Peyer's patch (tissue), 4 donors: ENCODE measurements around the gene MIA. TPM values are rescaled to one million over a fixed set of nuclear protein-coding genes. Genes with fewer than 3 reads are reported as not detected.
"Not testable (repeated sequence)": the region's sequence is repeated elsewhere in the genome, so short reads cannot be mapped to it uniquely, and the experiment has no call there.

Source experiments
- DNase-seq, 3 donors: peaks; one replicate each; pipeline ENCODE4 v3.0.0-alpha.2; 2017 to 2019
- H3K27ac ChIP-seq, 4 donors: fragments of 200-600 bp; sonication (generic); one replicate each; pipeline ENCODE4 v1.5.1; 2016 to 2019
- H3K27me3 ChIP-seq, 2 donors: fragments of 200-600 bp; sonication (generic); one replicate each; pipeline ENCODE4 v1.5.1; 2019
- H3K36me3 ChIP-seq, 3 donors: fragments of 200-600 bp; sonication (generic); one replicate each; pipeline ENCODE4 v1.5.1; 2016 to 2019
- H3K4me1 ChIP-seq, 4 donors: fragments of 200-600 bp; sonication (generic); one replicate each; pipeline ENCODE4 v1.5.1; 2016 to 2019
- H3K4me3 ChIP-seq, 4 donors: fragments of 200-600 bp; sonication (generic); 1 replicate in 3 of 4; 2 replicates in 1 of 4; pipeline ENCODE4 v1.5.1; 2016 to 2019; ENCODE audit warnings: mild to moderate bottlenecking in 1 of 4
- H3K9me3 ChIP-seq, 4 donors: fragments of 200-600 bp; sonication (generic); one replicate each; pipeline ENCODE4 v1.5.1; 2016 to 2019; ENCODE audit warnings: mild to moderate bottlenecking in 1 of 4
- POLR2A ChIP-seq, 2 donors: fragments of 450-650 bp; IDR thresholded peaks; one replicate each; pipeline ENCODE4 v1.5.1; 2017; ENCODE audit warnings: antibody characterized with exemption in 2 of 2, mild to moderate bottlenecking in 2 of 2, moderate library complexity in 2 of 2
- total RNA-seq, 4 donors: library from RNA; depleted of rRNA; stranded (reverse); fragments of >200 nt; gene quantifications; one replicate each; pipeline ENCODE4 v1.1.0, GENCODE V29; 2016
- TF ChIP-seq, protein P1 (sequence below), 6 experiments: fragments of 450-650 bp in 4 of 6; fragments of 200-600 bp in 2 of 6; sonication (generic) in 1 of 6; IDR thresholded peaks; one replicate each; pipeline ENCODE4 v1.5.1; 2017 to 2019; ENCODE audit warnings: antibody characterized with exemption in 6 of 6, mild to moderate bottlenecking in 3 of 6, moderate library complexity in 1 of 6

Gene MIA
- total RNA-seq, 4 donors from 2014 or later, result 4.0 TPM; not detected in 3

DNA sequence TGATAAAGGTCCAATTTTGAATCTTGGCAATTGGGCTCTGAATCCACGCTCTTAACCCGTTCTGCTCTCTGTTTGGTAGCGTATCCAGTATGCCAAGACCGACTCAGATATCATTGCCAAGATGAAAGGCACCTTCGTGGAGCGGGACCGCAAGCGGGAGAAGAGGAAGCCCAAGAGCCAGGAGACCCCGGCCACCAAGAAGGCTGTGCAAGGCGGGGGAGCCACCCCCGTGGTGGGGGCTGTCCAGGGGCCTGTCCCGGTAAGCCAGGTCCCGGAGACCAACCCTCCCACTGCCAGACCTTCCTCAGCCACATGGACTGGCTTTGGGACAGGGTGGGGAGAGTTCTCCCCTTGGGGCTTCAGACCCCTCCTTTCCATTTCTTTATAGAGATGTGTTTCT is 16.0 kb upstream of the MIA start:
- Histone ChIP-seq H3K27me3 (no peaks in the 10 kb centered on the region), H3K4me3 (no peak overlapping the region), H3K36me3 (peaks cover 0 to 77% (median 2%) of the 10 kb centered on the region in 3 donors), H3K9me3 (no peaks in the 10 kb centered on the region), H3K4me1 (peaks cover 0 to 18% (median 10%) of the 10 kb centered on the region in 4 donors), H3K27ac (no peak overlapping the region)
- DNase-seq, result no peak
- no peak for TF ChIP-seq POLR2A (IDR thresholded peaks at IDR 0.05)
- TF ChIP-seq, protein P1, sequence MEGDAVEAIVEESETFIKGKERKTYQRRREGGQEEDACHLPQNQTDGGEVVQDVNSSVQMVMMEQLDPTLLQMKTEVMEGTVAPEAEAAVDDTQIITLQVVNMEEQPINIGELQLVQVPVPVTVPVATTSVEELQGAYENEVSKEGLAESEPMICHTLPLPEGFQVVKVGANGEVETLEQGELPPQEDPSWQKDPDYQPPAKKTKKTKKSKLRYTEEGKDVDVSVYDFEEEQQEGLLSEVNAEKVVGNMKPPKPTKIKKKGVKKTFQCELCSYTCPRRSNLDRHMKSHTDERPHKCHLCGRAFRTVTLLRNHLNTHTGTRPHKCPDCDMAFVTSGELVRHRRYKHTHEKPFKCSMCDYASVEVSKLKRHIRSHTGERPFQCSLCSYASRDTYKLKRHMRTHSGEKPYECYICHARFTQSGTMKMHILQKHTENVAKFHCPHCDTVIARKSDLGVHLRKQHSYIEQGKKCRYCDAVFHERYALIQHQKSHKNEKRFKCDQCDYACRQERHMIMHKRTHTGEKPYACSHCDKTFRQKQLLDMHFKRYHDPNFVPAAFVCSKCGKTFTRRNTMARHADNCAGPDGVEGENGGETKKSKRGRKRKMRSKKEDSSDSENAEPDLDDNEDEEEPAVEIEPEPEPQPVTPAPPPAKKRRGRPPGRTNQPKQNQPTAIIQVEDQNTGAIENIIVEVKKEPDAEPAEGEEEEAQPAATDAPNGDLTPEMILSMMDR (IDR thresholded peaks at IDR 0.05), result no peak

DNA sequence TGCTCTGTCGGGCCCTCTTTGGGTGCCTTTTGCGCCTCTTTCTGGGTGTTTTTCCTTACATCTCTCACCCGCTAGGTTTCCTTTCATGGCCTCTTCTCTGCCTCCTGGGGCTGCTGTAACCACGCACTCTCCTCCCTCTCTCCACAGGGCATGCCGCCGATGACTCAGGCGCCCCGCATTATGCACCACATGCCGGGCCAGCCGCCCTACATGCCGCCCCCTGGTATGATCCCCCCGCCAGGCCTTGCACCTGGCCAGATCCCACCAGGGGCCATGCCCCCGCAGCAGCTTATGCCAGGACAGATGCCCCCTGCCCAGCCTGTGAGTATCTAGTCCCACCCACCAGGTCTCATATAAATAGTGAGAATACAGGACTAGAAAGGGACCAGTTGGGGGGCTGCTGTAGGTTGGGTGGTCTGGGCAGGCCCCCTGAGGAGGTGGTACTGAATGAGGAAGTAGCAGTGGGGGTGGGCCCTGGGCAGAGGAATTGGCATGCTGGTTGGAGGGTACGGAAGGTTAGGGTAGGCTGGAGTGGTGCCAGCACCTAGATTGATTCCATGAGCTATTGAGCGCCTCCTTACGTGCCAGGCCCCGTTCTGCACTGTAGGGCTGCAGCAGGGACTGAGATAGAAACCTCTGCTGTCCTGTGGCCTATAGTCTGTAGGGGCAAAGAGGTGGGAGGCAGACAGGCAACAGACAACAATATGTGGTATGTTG is 12.4 kb upstream of the MIA start:
- H3K4me3 ChIP-seq, result no peak overlapping the region
- no peaks in the 10 kb centered on the region for H3K9me3 ChIP-seq
- no peak overlapping the region for H3K27ac ChIP-seq
- TF ChIP-seq, protein P1 (IDR thresholded peaks at IDR 0.05), result no peak
- TF ChIP-seq POLR2A (IDR thresholded peaks at IDR 0.05), result no peak
- H3K36me3 ChIP-seq, result peaks cover 0 to 94% (median 2%) of the 10 kb centered on the region in 3 donors
- no peaks in the 10 kb centered on the region for H3K27me3 ChIP-seq
- no peak for DNase-seq
- no peaks in the 10 kb centered on the region for H3K4me1 ChIP-seq

DNA sequence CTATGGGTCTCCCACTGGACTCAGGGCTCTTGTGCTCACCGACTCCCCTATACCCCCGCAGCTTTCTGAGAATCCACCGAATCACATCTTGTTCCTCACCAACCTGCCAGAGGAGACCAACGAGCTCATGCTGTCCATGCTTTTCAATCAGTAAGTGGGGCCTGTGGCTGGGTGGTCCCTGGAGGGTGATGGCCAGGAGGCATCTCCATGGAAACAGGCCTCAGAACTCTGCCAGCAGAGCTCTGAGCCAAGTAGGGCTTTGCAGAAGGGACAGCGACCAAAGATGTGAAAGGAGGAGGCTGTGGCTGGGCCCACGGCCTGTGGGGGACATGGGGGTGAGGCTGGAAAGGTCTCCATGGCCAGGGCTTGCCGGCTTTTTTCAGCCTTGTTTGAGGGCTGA is 11.8 kb upstream of the MIA start:
- TF ChIP-seq, protein P1 (IDR thresholded peaks at IDR 0.05), result no peak
- no peak for TF ChIP-seq POLR2A (IDR thresholded peaks at IDR 0.05)
- Histone ChIP-seq H3K27me3 (no peaks in the 10 kb centered on the region), H3K9me3 (no peaks in the 10 kb centered on the region), H3K36me3 (peaks cover 0 to 87% (median 2%) of the 10 kb centered on the region in 3 donors), H3K4me1 (no peaks in the 10 kb centered on the region), H3K4me3 (no peak overlapping the region), H3K27ac (no peak overlapping the region)
- no peak for DNase-seq

DNA sequence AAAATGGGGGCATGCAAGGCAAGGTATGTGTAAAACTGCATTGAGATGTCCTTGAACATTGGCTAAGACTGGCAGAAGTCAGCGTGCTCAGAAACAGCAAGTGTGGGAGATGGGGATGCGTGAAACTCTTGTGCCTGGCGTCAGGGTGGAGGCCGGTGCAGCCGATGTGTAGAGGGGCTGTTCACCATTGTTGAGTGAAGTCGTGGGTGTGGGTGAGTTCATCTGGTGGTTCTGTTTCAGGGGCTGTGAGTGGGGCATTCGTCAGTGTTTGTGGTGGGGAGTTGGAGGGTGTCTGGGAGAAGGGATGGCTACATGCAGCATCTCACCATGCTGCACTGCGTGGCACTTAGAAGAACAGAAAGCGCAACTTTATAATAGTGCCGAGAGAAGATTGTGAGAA is 11.4 kb upstream of the MIA start:
- DNase-seq, result no peak
- TF ChIP-seq, protein P1 (IDR thresholded peaks at IDR 0.05), result no peak
- TF ChIP-seq POLR2A (IDR thresholded peaks at IDR 0.05), result no peak
- no peaks in the 10 kb centered on the region for H3K27me3 ChIP-seq
- H3K4me1 ChIP-seq, result no peaks in the 10 kb centered on the region
- H3K27ac ChIP-seq, result no peak overlapping the region
- H3K4me3 ChIP-seq, result no peak overlapping the region
- no peaks in the 10 kb centered on the region for H3K9me3 ChIP-seq
- peaks cover 0 to 83% (median 2%) of the 10 kb centered on the region in 3 donors for H3K36me3 ChIP-seq

DNA sequence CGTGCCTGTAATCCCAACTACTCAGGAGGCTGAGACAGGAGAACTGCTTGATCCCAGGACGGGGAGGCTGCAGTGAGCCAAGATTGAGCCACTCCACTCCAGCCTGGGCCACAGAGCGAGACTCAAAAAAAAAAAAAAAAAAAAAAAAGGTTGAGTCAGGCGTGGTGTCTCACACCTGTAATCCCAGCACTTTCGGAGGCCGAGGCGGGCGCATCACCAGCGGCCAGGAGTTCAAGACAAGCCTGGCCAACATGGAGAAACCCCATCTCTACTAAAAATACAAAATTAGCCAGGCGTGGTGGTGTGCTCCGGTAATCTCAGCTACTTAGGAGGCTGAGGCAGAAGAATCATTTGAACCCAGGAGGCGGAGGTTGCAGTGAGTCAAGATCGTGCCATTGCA is 8.9 kb upstream of the MIA start:
- H3K27ac ChIP-seq, H3K27me3 ChIP-seq, H3K4me1 ChIP-seq, DNase-seq, H3K9me3 ChIP-seq, H3K4me3 ChIP-seq: not testable (repeated sequence)
- H3K36me3 ChIP-seq, result peaks cover 0 to 66% (median 0%) of the 10 kb centered on the region in 3 donors

DNA sequence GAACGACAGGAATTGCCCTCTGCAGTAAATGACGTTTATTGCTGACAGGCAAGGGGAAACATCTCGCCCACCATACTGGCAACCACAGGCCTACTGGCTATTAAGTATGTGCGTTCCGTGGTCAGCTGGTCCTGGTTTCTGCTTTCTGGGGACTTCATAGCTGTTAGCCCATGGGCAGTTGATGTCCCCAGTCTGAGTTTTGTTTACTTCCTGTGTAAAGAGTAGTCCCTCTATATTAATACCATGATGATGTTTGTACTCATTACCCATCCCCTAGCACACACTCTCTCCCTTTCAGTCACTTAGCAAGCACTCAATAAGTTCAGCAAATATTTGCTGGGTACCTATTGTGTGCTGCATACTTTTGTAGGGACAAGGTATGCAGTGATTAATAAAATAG is 6.5 kb upstream of the MIA start:
- Histone ChIP-seq H3K36me3 (peaks cover 0 to 42% (median 0%) of the 10 kb centered on the region in 3 donors), H3K4me1 (no peaks in the 10 kb centered on the region), H3K27me3 (no peaks in the 10 kb centered on the region), H3K9me3 (no peaks in the 10 kb centered on the region), H3K4me3 (no peak overlapping the region), H3K27ac (no peak overlapping the region)
- no peak for TF ChIP-seq POLR2A (IDR thresholded peaks at IDR 0.05)
- TF ChIP-seq, protein P1 (IDR thresholded peaks at IDR 0.05), result no peak
- DNase-seq, result no peak

DNA sequence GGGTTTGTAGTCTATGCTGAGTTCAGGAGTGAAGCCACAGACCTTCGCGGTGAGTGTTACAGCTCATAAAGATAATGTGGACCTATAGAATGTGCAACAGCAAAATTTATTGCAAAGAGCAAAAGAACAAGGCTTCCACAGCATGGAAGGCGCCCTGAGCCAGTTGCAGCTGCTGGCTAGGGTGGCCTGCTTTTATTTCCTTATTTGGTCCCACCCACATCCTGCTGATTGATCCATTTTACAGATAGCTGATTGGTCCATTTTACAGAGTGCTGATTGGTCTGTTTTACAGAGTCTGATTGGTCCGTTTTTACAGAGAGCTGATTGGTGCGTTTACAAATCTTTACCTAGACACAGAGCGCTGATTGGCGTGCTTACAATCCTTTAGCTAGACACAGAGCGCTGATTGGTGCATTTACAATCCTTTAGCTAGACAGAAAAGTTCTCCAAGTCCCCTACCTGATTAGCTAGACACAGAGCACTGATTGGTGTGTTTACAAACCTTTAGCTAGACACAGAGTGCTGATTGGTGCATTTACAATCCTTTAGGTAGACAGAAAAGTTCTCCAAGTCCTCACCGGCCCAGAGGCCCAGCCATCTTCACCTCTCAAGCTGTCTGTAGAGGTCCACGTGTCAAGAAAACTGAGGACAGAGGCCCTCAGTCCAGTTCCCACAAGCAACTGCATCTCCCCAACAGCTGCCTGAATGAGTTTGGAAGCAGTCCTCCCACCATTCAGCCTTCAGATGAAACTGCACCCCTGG is 4.0 kb upstream of the MIA start:
- not testable (repeated sequence) for H3K4me3 ChIP-seq, H3K27me3 ChIP-seq, H3K27ac ChIP-seq, H3K4me1 ChIP-seq, H3K9me3 ChIP-seq, DNase-seq
- H3K36me3 ChIP-seq, result peaks cover 0 to 18% (median 0%) of the 10 kb centered on the region in 3 donors
